ENCODE measurements around the gene USP47.

The USP47 gene

GRCh38 chr11:11964774-11965150 is 123.0 kb downstream of the USP47 start:
- peaks cover 26% of the 10 kb centered on the region for H3K36me3 Mint-ChIP-seq (ENCODE audit: low read depth)
- H3K27ac Mint-ChIP-seq, result no peak overlapping the region
- peaks cover under 1% of the 10 kb centered on the region for H3K27me3 Mint-ChIP-seq (ENCODE audit: low read depth)
- no peak overlapping the region for H3K4me3 Mint-ChIP-seq
- no peaks in the 10 kb centered on the region for H3K9me3 Mint-ChIP-seq
- TF ChIP-seq, protein P1, sequence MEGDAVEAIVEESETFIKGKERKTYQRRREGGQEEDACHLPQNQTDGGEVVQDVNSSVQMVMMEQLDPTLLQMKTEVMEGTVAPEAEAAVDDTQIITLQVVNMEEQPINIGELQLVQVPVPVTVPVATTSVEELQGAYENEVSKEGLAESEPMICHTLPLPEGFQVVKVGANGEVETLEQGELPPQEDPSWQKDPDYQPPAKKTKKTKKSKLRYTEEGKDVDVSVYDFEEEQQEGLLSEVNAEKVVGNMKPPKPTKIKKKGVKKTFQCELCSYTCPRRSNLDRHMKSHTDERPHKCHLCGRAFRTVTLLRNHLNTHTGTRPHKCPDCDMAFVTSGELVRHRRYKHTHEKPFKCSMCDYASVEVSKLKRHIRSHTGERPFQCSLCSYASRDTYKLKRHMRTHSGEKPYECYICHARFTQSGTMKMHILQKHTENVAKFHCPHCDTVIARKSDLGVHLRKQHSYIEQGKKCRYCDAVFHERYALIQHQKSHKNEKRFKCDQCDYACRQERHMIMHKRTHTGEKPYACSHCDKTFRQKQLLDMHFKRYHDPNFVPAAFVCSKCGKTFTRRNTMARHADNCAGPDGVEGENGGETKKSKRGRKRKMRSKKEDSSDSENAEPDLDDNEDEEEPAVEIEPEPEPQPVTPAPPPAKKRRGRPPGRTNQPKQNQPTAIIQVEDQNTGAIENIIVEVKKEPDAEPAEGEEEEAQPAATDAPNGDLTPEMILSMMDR (IDR thresholded peaks at IDR 0.05; ENCODE audit: unreplicated experiment in 3 of 3), result no peak
- peaks cover 38% of the 10 kb centered on the region for H3K4me1 Mint-ChIP-seq

- no peaks in the 10 kb centered on the region for H3K9me3 Mint-ChIP-seq
- peaks cover 42% of the 10 kb centered on the region for H3K4me1 Mint-ChIP-seq
- TF ChIP-seq, protein P1 (IDR thresholded peaks at IDR 0.05; ENCODE audit: unreplicated experiment in 3 of 3), result no peak
- H3K36me3 Mint-ChIP-seq (ENCODE audit: low read depth), result peaks cover 26% of the 10 kb centered on the region
- H3K27ac Mint-ChIP-seq, result no peak overlapping the region
- peaks cover 4% of the 10 kb centered on the region for H3K27me3 Mint-ChIP-seq (ENCODE audit: low read depth)
- no peak overlapping the region for H3K4me3 Mint-ChIP-seq
Measured at GRCh38 chr11:11965192-11965591, 123.4 kb downstream of the USP47 start.

DNA sequence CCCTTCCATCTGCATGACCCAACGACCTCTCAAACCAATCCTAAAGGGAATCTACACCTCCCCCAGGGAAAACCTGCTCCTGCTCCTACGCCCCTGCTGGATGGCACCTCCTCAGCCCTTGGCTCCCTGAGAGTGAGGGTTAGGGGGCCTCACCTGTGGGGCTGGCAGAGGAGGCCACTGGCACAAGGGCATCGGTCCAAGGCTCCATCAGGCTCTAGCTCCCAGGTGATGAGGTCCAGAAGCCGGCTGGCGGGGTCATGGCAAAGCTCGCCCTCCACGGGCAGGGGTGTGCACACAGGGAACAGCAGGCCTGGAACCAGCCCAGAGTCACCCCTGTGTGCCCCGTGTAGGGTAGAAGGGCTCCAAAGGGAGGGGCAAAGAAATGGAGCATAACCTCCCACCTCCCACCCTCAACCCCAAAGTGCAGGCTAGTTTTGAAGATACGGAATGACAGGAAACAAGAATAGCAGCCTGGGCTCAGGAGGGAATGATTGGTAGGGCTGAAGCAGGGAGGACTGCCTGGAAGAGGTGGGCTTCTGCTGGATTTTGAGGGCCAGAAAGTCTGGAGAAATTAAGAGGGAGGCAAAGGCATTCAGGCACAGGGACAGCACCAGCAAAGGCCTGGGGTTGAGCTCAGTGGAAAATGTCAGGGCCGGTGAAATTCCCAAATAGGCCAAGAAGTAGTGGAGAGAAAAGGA is 124.0 kb downstream of the USP47 start:
- H3K4me3 Mint-ChIP-seq, result no peak overlapping the region
- peaks cover 24% of the 10 kb centered on the region for H3K36me3 Mint-ChIP-seq (ENCODE audit: low read depth)
- TF ChIP-seq, protein P1 (IDR thresholded peaks at IDR 0.05; ENCODE audit: unreplicated experiment in 3 of 3), result no peak
- no peaks in the 10 kb centered on the region for H3K9me3 Mint-ChIP-seq
- H3K4me1 Mint-ChIP-seq, result peaks cover 46% of the 10 kb centered on the region
- peaks cover 5% of the 10 kb centered on the region for H3K27me3 Mint-ChIP-seq (ENCODE audit: low read depth)
- H3K27ac Mint-ChIP-seq, result peak overlapping the region in 1 of 3 experiments; percentile 20

- H3K27ac Mint-ChIP-seq, result peak overlapping the region in 1 of 3 experiments; percentile 20
- peaks cover 48% of the 10 kb centered on the region for H3K4me1 Mint-ChIP-seq
- no peaks in the 10 kb centered on the region for H3K9me3 Mint-ChIP-seq
- peaks cover 20% of the 10 kb centered on the region for H3K36me3 Mint-ChIP-seq (ENCODE audit: low read depth)
- no peak overlapping the region for H3K4me3 Mint-ChIP-seq
- H3K27me3 Mint-ChIP-seq (ENCODE audit: low read depth), result peaks cover 5% of the 10 kb centered on the region
- TF ChIP-seq, protein P1 (IDR thresholded peaks at IDR 0.05; ENCODE audit: unreplicated experiment in 3 of 3), result no peak
Measured at GRCh38 chr11:11966354-11966741, 124.6 kb downstream of the USP47 start.

GRCh38 chr11:11966826-11967668 is 125.3 kb downstream of the USP47 start:
- Mint-ChIP-seq H3K27ac (peak overlapping the region in 1 of 3 experiments; percentile 59), H3K27me3 (ENCODE audit: low read depth) (peaks cover 5% of the 10 kb centered on the region), H3K4me1 (peaks cover 55% of the 10 kb centered on the region), H3K4me3 (no peak overlapping the region), H3K36me3 (ENCODE audit: low read depth) (peaks cover 18% of the 10 kb centered on the region), H3K9me3 (no peaks in the 10 kb centered on the region)
- TF ChIP-seq, protein P1 (IDR thresholded peaks at IDR 0.05; ENCODE audit: unreplicated experiment in 3 of 3), result peak; percentile 59 to 67 (median 65)
